ENCODE data around the gene CACNA1C.

DNA sequence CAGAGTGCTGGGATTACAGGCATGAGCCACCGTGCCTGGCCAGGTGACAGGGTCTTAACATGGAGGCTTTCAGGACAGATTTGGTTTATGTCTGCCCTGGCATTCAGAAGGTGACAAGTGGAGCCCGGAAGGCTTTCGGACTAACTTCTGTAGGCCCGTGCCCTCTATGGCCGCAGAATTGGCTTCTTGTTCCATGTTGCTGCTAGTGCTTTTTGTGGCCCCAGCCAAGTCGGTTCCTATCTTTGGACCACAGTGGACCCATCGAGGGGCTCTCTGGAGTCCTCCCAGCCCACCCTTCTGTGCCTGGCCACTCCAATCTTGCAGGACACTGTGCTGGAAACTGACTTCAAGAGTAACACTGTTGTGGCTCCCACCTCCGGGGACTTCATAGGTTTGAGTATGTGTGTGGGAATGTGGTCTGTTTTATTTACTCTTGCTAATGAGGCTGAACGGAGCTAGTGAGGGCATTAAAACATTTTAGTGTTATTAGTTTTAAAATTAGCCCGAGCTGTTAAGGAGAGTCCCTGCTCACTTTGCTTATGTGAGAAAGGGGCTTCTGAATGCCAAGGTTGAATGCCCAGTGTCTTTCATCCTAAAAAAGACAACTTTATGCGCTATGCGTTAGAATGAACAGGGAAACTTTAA lies 245.9 kb downstream of the CACNA1C start:
- TF ChIP-seq, protein P1, sequence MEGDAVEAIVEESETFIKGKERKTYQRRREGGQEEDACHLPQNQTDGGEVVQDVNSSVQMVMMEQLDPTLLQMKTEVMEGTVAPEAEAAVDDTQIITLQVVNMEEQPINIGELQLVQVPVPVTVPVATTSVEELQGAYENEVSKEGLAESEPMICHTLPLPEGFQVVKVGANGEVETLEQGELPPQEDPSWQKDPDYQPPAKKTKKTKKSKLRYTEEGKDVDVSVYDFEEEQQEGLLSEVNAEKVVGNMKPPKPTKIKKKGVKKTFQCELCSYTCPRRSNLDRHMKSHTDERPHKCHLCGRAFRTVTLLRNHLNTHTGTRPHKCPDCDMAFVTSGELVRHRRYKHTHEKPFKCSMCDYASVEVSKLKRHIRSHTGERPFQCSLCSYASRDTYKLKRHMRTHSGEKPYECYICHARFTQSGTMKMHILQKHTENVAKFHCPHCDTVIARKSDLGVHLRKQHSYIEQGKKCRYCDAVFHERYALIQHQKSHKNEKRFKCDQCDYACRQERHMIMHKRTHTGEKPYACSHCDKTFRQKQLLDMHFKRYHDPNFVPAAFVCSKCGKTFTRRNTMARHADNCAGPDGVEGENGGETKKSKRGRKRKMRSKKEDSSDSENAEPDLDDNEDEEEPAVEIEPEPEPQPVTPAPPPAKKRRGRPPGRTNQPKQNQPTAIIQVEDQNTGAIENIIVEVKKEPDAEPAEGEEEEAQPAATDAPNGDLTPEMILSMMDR (IDR thresholded peaks at IDR 0.05), result no peak
- no peak for TF ChIP-seq POLR2A (IDR thresholded peaks at IDR 0.05)
